Trophoblast cell (in vitro differentiated cells and primary cell): Measurements from ENCODE around the gene TMEM214.
A peak's percentile ranks its signal among the peaks of the same experiment; 100 is the strongest.

Experiments
- DNase-seq, 2 donors: peaks; one replicate each; pipeline ENCODE4 v3.0.0-alpha.2; 2016
- H2AFZ ChIP-seq: 2 replicates; pipeline ENCODE4 v1.6.1; 2013; ENCODE audit warnings: low read length, moderate library complexity, mild to moderate bottlenecking; ENCODE audit not compliant: insufficient read depth, poor library complexity
- H2AK5ac ChIP-seq: 2 replicates; pipeline ENCODE4 v1.6.1; 2013; ENCODE audit warnings: mild to moderate bottlenecking, low read length
- H2BK120ac ChIP-seq: 2 replicates; pipeline ENCODE4 v1.6.1; 2013; ENCODE audit warnings: low read length, mild to moderate bottlenecking, moderate library complexity; ENCODE audit not compliant: insufficient read depth, poor library complexity
- H2BK12ac ChIP-seq: 2 replicates; pipeline ENCODE4 v1.6.1; 2013; ENCODE audit warnings: mild to moderate bottlenecking, low read length, moderate library complexity
- H2BK5ac ChIP-seq: 2 replicates; pipeline ENCODE4 v1.6.1; 2013; ENCODE audit warnings: low read length, low read depth, moderate library complexity, mild to moderate bottlenecking; ENCODE audit not compliant: poor library complexity
- H3K14ac ChIP-seq: 2 replicates; pipeline ENCODE4 v1.6.1; 2013; ENCODE audit warnings: mild to moderate bottlenecking, low read length
- H3K18ac ChIP-seq: 2 replicates; pipeline ENCODE4 v1.6.1; 2013; ENCODE audit warnings: mild to moderate bottlenecking, low read length
- H3K23ac ChIP-seq: 2 replicates; pipeline ENCODE4 v1.6.1; 2013; ENCODE audit warnings: low read length
- H3K27ac ChIP-seq: 2 replicates; pipeline ENCODE4 v1.5.1; 2013; ENCODE audit warnings: low read depth, mild to moderate bottlenecking, inconsistent platforms, low read length, moderate library complexity
- H3K27me3 ChIP-seq: 2 replicates; pipeline ENCODE4 v1.6.1; 2013; ENCODE audit warnings: inconsistent platforms, mild to moderate bottlenecking, low read length, moderate library complexity; ENCODE audit not compliant: insufficient read depth
- H3K36me3 ChIP-seq, 2 experiments: 1 replicate in 1 of 2; 2 replicates in 1 of 2; pipeline ENCODE4 v1.6.1; 2013; ENCODE audit warnings: low read length in 2 of 2, mild to moderate bottlenecking in 2 of 2, moderate library complexity in 1 of 2; ENCODE audit not compliant: insufficient read depth in 2 of 2, control insufficient read depth in 1 of 2
- H3K4ac ChIP-seq: 2 replicates; pipeline ENCODE4 v1.6.1; 2013; ENCODE audit warnings: low read depth, mild to moderate bottlenecking, low read length, moderate library complexity
- H3K4me1 ChIP-seq, 2 experiments: 1 replicate in 1 of 2; 2 replicates in 1 of 2; pipeline ENCODE4 v1.6.1; 2013; ENCODE audit warnings: low read length in 2 of 2, mild to moderate bottlenecking in 2 of 2, moderate library complexity in 1 of 2; ENCODE audit not compliant: insufficient read depth in 2 of 2, control insufficient read depth in 1 of 2
- H3K4me2 ChIP-seq: 2 replicates; pipeline ENCODE4 v1.6.1; 2013; ENCODE audit warnings: inconsistent platforms, mild to moderate bottlenecking, low read length, moderate library complexity
- H3K4me3 ChIP-seq: 2 replicates; pipeline ENCODE4 v1.5.1; 2013; ENCODE audit warnings: mild to moderate bottlenecking, low read depth, low read length, inconsistent platforms
- H3K79me1 ChIP-seq: one replicate; pipeline ENCODE4 v1.6.1; 2013; ENCODE audit warnings: low read length
- H3K79me2 ChIP-seq: 2 replicates; pipeline ENCODE4 v1.6.1; 2013; ENCODE audit warnings: low read length, mild to moderate bottlenecking; ENCODE audit not compliant: control insufficient read depth, insufficient read depth, poor library complexity
- H3K9ac ChIP-seq: 2 replicates; pipeline ENCODE4 v1.6.1; 2013; ENCODE audit warnings: mild to moderate bottlenecking, low read length
- H3K9me3 ChIP-seq: 2 replicates; pipeline ENCODE4 v1.6.1; 2013; ENCODE audit warnings: low read depth, mild to moderate bottlenecking, control low read depth, inconsistent platforms, low read length; ENCODE audit not compliant: insufficient read depth
- H4K12ac ChIP-seq: 2 replicates; pipeline ENCODE4 v1.6.1; 2013; ENCODE audit warnings: low read depth, mild to moderate bottlenecking, low read length, moderate library complexity
- H4K8ac ChIP-seq: 2 replicates; pipeline ENCODE4 v1.6.1; 2013; ENCODE audit warnings: low read depth, mild to moderate bottlenecking, low read length, moderate library complexity
- H4K91ac ChIP-seq: one replicate; pipeline ENCODE4 v1.6.1; 2013; ENCODE audit warnings: low read depth, mild to moderate bottlenecking, low read length, moderate library complexity
- WGBS: extraction: QIAGEN DNeasy Blood & Tissue Kit; methylation state at CpG from one replicate; pipeline ENCODE4 v1.1.7; 2013; ENCODE audit warnings: missing lambda C conversion rate; ENCODE audit not compliant: insufficient read length, insufficient coverage; ENCODE audit errors: extremely low coverage; 5-methylcytosine and 5-hydroxymethylcytosine counted together

TMEM214 gene

DNA sequence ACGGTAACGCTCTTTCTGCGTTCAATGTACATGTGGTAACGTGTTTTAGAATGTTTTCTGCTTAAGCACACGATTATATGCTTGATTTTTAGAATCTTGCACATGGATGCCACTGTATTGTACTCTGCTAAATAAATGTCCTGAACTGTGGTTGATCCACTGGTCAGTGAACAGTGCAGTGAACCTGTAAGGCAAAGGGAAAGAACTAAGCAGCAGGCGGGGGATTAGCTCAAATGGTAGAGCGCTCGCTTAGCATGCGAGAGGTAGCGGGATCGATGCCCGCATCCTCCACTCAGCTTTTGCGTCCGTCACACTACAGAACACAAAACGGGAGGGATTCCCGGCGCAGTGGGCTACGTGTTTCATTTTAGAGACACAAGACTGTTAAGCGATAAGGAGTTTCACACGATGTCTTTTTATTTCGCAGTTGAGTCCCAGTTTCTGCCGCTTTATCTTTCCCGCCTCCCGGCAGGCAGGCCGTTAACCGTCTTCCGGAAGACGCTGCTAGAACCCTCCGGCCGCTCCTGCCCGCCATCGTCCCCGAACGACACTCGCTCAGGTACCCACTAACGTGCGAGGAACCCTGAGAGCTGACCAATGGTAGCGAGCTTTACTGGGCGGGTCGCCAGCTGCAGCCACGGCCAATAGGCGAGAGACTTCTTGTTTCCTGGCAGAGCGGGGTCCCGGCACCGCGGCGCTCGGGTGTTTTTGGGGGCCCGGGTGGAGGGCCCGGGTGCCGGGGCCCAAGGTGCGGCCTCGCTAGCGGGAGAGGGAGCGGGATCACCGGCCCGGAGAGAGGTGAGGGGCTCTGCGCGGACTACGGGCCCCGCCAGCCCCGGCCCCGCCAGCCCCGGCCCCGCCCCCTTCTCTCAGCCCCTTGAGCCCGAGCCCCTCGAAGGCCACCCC lies 18.5 kb downstream of the TMEM214 start, which contains the start of gene AGBL5:
Gene AGBL5 (plus strand): TSS at position 673 of the 906 bp plus-strand sequence. CDS start 1,291 bp downstream, outside the sequence.
- Histone ChIP-seq H3K23ac (no peak within 1 kb of the TSS), H4K8ac (peak within 1 kb of the TSS; percentile 89), H3K9me3 (no peaks in the 10 kb centered on the region), H3K4ac (peak within 1 kb of the TSS; percentile 66), H4K91ac (peak within 1 kb of the TSS; percentile 77), H2BK12ac (no peak within 1 kb of the TSS), H3K18ac (peak within 1 kb of the TSS; percentile 77), H2BK120ac (peak within 1 kb of the TSS; percentile 44), H3K27ac (peak within 1 kb of the TSS; percentile 50), H2BK5ac (peak within 1 kb of the TSS; percentile 15), H3K27me3 (no peaks in the 10 kb centered on the region), H2AFZ (peak within 1 kb of the TSS; percentile 53), H3K36me3 (peaks cover 18 to 27% of the 10 kb centered on the region in 2 experiments), H3K9ac (peak within 1 kb of the TSS; percentile 94), H3K4me3 (peak within 1 kb of the TSS; percentile 93), H3K79me1 (peaks cover 17% of the 10 kb centered on the region), H3K4me1 (peaks cover 9 to 14% of the 10 kb centered on the region in 2 experiments), H3K79me2 (peaks cover 3% of the 10 kb centered on the region), H4K12ac (peak within 1 kb of the TSS; percentile 73), H3K4me2 (peak within 1 kb of the TSS; percentile 92), H3K14ac (peak within 1 kb of the TSS; percentile 86), H2AK5ac (peak within 1 kb of the TSS; percentile 46)
- WGBS, result no CpG with 5 or more reads among the region's 67 CpGs
- peak; percentile 92 to 96 for DNase-seq

- Histone ChIP-seq H3K9me3 (no peaks in the 10 kb centered on the region), H4K12ac (peak overlapping the region; percentile 73), H2BK5ac (peak overlapping the region; percentile 15), H3K36me3 (peaks cover 18 to 28% of the 10 kb centered on the region in 2 experiments), H4K8ac (peak overlapping the region; percentile 89), H2BK12ac (no peak overlapping the region), H2AK5ac (peak overlapping the region; percentile 46), H3K27me3 (no peaks in the 10 kb centered on the region), H2BK120ac (peak overlapping the region; percentile 44), H3K18ac (peak overlapping the region; percentile 77), H2AFZ (peak overlapping the region; percentile 38), H3K23ac (no peak overlapping the region), H3K4ac (peak overlapping the region; percentile 66), H3K27ac (no peak overlapping the region), H3K4me2 (peak overlapping the region; percentile 92), H3K14ac (peak overlapping the region; percentile 86), H3K4me1 (peaks cover 9 to 17% of the 10 kb centered on the region in 2 experiments), H3K9ac (peak overlapping the region; percentile 94), H3K79me1 (peaks cover 17% of the 10 kb centered on the region), H4K91ac (peak overlapping the region; percentile 77), H3K4me3 (peak overlapping the region; percentile 93), H3K79me2 (peaks cover 3% of the 10 kb centered on the region)
- DNase-seq, result no peak
- WGBS, result no CpG with 5 or more reads among the region's 24 CpGs
Measured at GRCh38 chr2:27051902-27052645, 19.3 kb downstream of the TMEM214 start.

- no CpG with 5 or more reads among the region's 11 CpGs for WGBS
- no peak overlapping the region for H2BK12ac ChIP-seq
- no peak overlapping the region for H2AFZ ChIP-seq
Measured at GRCh38 chr2:27053321-27053720, 20.6 kb downstream of the TMEM214 start.

DNA sequence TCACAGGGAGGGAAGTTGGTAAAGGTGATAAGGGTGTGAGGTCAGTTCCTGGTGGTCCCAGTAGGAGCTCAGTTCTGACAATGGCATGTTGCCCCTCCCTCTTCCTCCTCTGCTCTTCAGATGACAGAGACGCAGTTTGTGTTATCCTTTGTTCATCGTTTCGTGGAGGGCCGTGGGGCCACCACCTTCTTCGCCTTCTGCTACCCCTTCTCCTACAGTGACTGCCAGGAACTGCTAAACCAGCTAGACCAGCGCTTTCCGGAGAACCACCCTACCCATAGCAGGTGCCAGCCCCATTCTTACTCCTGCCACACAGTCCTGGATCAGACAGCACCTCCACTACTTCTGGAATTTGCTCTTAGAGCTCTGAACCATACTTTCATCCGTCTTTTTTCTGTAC lies 21.0 kb downstream of the TMEM214 start:
- Histone ChIP-seq H2AK5ac (no peak overlapping the region), H3K18ac (no peak overlapping the region), H3K4ac (no peak overlapping the region), H3K36me3 (peaks cover 22 to 36% of the 10 kb centered on the region in 2 experiments), H3K14ac (no peak overlapping the region), H3K27ac (no peak overlapping the region), H2AFZ (no peak overlapping the region), H3K79me2 (peaks cover 3% of the 10 kb centered on the region), H4K12ac (no peak overlapping the region), H4K8ac (no peak overlapping the region), H3K4me1 (peaks cover 9 to 17% of the 10 kb centered on the region in 2 experiments), H3K4me3 (no peak overlapping the region), H3K27me3 (no peaks in the 10 kb centered on the region), H3K23ac (no peak overlapping the region), H3K79me1 (peaks cover 17% of the 10 kb centered on the region), H2BK5ac (no peak overlapping the region), H3K9me3 (no peaks in the 10 kb centered on the region), H4K91ac (no peak overlapping the region), H3K4me2 (no peak overlapping the region), H2BK12ac (no peak overlapping the region), H3K9ac (no peak overlapping the region), H2BK120ac (no peak overlapping the region)
- no CpG with 5 or more reads among the region's 8 CpGs for WGBS
- no peak for DNase-seq

More at GRCh38 chr2:27053321-27053720, 20.6 kb downstream of the TMEM214 start:
- Histone ChIP-seq H2AK5ac (no peak overlapping the region), H3K79me1 (peaks cover 17% of the 10 kb centered on the region), H4K8ac (no peak overlapping the region), H3K23ac (no peak overlapping the region), H4K12ac (no peak overlapping the region), H2BK120ac (no peak overlapping the region), H3K36me3 (peaks cover 21 to 34% of the 10 kb centered on the region in 2 experiments), H3K14ac (no peak overlapping the region), H3K27ac (no peak overlapping the region), H3K4ac (no peak overlapping the region), H3K9ac (no peak overlapping the region), H2BK5ac (no peak overlapping the region), H3K4me1 (peaks cover 9 to 17% of the 10 kb centered on the region in 2 experiments), H3K18ac (no peak overlapping the region), H3K27me3 (no peaks in the 10 kb centered on the region), H3K9me3 (no peaks in the 10 kb centered on the region), H3K79me2 (peaks cover 3% of the 10 kb centered on the region), H4K91ac (no peak overlapping the region), H3K4me3 (no peak overlapping the region), H3K4me2 (no peak overlapping the region)
- no peak for DNase-seq
